Uterus (tissue), 4 donors: ENCODE results near the gene AGBL4. TPM values are rescaled to one million over a fixed set of nuclear protein-coding genes. Genes with fewer than 3 reads are reported as not detected.

Source experiments
- DNase-seq, 2 donors: peaks; one replicate each; pipeline ENCODE4 v3.0.0-alpha.2; 2019 to 2020
- H3K27ac ChIP-seq, 2 donors: fragments of 200-600 bp; sonication (generic); 1 replicate in 1 of 2; 2 replicates in 1 of 2; pipeline ENCODE4 v1.5.1; 2016 to 2018
- H3K27me3 ChIP-seq, 2 donors: fragments of 200-600 bp; sonication (generic); one replicate each; pipeline ENCODE4 v1.5.1; 2018 to 2019; ENCODE audit warnings: control low read depth in 1 of 2
- H3K36me3 ChIP-seq, 2 donors: fragments of 200-600 bp; sonication (generic); one replicate each; pipeline ENCODE4 v1.5.1; 2019; ENCODE audit warnings: control low read depth in 1 of 2
- H3K4me1 ChIP-seq, 2 donors: fragments of 200-600 bp; sonication (generic); one replicate each; pipeline ENCODE4 v1.5.1; 2018 to 2019; ENCODE audit warnings: control low read depth in 1 of 2
- H3K4me3 ChIP-seq, 2 donors: fragments of 200-600 bp; sonication (generic); 1 replicate in 1 of 2; 2 replicates in 1 of 2; pipeline ENCODE4 v1.5.1; 2018 to 2019; ENCODE audit warnings: mild to moderate bottlenecking in 1 of 2
- H3K9me3 ChIP-seq, 2 donors: fragments of 200-600 bp; sonication (generic); one replicate each; pipeline ENCODE4 v1.5.1; 2019; ENCODE audit warnings: control low read depth in 1 of 2
- CTCF ChIP-seq, 4 experiments: fragments of 200-600 bp in 2 of 4; fragments of 450-650 bp in 2 of 4; sonication (generic) in 2 of 4; IDR thresholded peaks; one replicate each; pipeline ENCODE4 v1.5.1; 2016 to 2019; ENCODE audit warnings: antibody characterized with exemption in 4 of 4, mild to moderate bottlenecking in 2 of 4, moderate library complexity in 1 of 4
- POLR2A ChIP-seq, 2 donors: fragments of 450-650 bp; IDR thresholded peaks; one replicate each; pipeline ENCODE4 v1.6.1; 2016; ENCODE audit warnings: antibody characterized with exemption in 2 of 2, mild to moderate bottlenecking in 1 of 2, moderate library complexity in 1 of 2
- intact Hi-C: fragments of 100-400 bp; cut with DNase I; formaldehyde crosslinking; loops from one replicate; pipeline ENCODE4 v1.15.1; 2023; ENCODE audit warnings: low total_unique reads
- total RNA-seq, 4 donors: library from RNA; depleted of rRNA in 3 of 4; stranded (reverse); fragments of >200 nt in 3 of 4; gene quantifications; one replicate each; pipeline versions ENCODE4 v1.1.0 to v1.2.4, GENCODE V29; 2014 to 2023
- donor health status: DM: yes; HTN: yes; CAD: no.

The AGBL4 gene
- total RNA-seq, 4 donors from 2014 or later = 0.85 to 1.9 TPM; not detected in 2

DNA sequence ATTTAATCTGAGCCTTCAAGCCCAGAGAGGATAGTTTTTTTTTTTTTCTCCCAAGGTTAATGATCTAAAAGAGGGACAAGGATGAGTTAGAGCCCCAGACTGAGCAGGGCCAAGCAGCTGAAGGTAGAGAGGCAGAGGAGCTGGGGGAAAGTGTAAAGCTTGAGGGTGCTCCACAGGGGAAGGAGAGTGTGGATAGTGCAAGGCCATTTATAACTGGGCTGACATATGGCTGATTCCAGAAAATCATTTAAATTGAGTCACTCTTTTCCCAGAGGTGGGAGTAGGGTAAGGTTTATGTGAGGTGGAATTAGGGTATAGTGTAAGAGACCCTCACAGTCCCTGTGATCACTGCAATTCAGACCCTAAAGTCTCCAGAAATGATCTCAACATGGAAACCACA, 1302.8 kb downstream of the AGBL4 start:
- H3K4me3 ChIP-seq = no peak overlapping the region
- H3K4me1 ChIP-seq = no peaks in the 10 kb centered on the region
- no peaks in the 10 kb centered on the region for H3K27me3 ChIP-seq
- H3K9me3 ChIP-seq = no peaks in the 10 kb centered on the region
- no peaks in the 10 kb centered on the region for H3K36me3 ChIP-seq
- intact Hi-C loops = no loop called here
- DNase-seq = no peak
- TF ChIP-seq CTCF (IDR thresholded peaks at IDR 0.05) (no peak), POLR2A (IDR thresholded peaks at IDR 0.05) (no peak)
- H3K27ac ChIP-seq = no peak overlapping the region

GRCh38 chr1:48718705-48719104, 1305.0 kb downstream of the AGBL4 start:
- intact Hi-C loops = no loop called here

DNA sequence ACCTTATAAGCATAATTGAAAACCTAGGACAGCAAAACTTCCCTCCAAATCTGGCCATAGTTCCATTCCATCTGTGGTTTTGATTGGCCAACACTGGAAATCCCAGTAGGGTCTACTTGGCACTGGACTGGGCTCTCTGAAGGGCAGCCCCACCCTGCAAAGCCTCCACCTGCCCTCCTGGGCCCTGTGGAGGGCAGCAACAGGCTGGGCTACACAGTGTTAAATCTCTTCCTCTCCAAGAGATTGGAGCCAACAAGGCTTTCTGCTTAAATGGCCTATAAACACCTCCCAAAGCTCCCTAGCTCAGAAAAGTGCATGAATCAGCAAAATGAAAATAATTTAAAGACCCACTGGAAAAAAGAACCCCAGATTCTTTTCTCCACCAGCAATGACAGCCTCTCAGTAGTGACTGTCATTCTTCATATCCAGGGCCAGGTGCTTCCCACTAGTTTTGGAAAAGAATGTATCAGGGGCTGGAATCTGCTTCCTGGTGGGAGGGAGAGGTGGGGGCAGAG, 1305.6 kb downstream of the AGBL4 start:
- Histone ChIP-seq H3K4me1 (no peaks in the 10 kb centered on the region), H3K36me3 (no peaks in the 10 kb centered on the region), H3K27ac (no peak overlapping the region), H3K4me3 (no peak overlapping the region), H3K27me3 (no peaks in the 10 kb centered on the region), H3K9me3 (no peaks in the 10 kb centered on the region)
- intact Hi-C loops = no loop called here
- DNase-seq = no peak
- TF ChIP-seq POLR2A (IDR thresholded peaks at IDR 0.05) = no peak
- no peak for TF ChIP-seq CTCF (IDR thresholded peaks at IDR 0.05)

More at GRCh38 chr1:48718705-48719104, 1305.0 kb downstream of the AGBL4 start:
- Histone ChIP-seq H3K36me3 (no peaks in the 10 kb centered on the region), H3K4me1 (no peaks in the 10 kb centered on the region), H3K27me3 (no peaks in the 10 kb centered on the region), H3K27ac (no peak overlapping the region), H3K4me3 (no peak overlapping the region), H3K9me3 (no peaks in the 10 kb centered on the region)
- TF ChIP-seq CTCF (IDR thresholded peaks at IDR 0.05) (no peak), POLR2A (IDR thresholded peaks at IDR 0.05) (no peak)
- no peak for DNase-seq

GRCh38 chr1:48717082-48717481, 1306.7 kb downstream of the AGBL4 start:
- intact Hi-C loops = no loop called here
- H3K4me1 ChIP-seq = no peaks in the 10 kb centered on the region

DNA sequence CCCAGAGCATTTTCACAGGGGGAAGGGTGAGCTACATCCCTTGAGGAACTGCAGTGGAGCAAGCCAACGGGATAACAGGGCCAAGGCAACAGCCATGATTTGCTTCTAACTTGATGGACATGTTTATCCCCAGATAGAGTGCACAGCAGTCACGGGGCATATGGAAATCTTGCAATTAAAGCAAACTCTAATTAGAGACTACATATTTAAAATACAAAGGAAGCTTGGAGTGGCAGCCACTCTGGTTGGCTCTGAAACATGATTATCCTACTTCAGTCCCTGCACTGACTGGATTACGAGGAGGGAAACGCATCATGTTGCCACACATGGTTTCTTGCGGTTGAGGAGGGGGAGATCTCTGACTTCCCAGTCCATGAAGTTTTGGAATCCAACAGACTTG, 1307.8 kb downstream of the AGBL4 start:
- Histone ChIP-seq H3K36me3 (no peaks in the 10 kb centered on the region), H3K27me3 (no peaks in the 10 kb centered on the region), H3K4me3 (no peak overlapping the region), H3K27ac (no peak overlapping the region), H3K9me3 (no peaks in the 10 kb centered on the region), H3K4me1 (no peaks in the 10 kb centered on the region)
- DNase-seq = no peak
- intact Hi-C loops = no loop called here
- TF ChIP-seq CTCF (IDR thresholded peaks at IDR 0.05) (no peak), POLR2A (IDR thresholded peaks at IDR 0.05) (no peak)

More at GRCh38 chr1:48717082-48717481, 1306.7 kb downstream of the AGBL4 start:
- Histone ChIP-seq H3K4me3 (no peak overlapping the region), H3K9me3 (no peaks in the 10 kb centered on the region), H3K27me3 (no peaks in the 10 kb centered on the region), H3K36me3 (no peaks in the 10 kb centered on the region), H3K27ac (no peak overlapping the region)
- DNase-seq = no peak
- no peak for TF ChIP-seq CTCF (IDR thresholded peaks at IDR 0.05)
- no peak for TF ChIP-seq POLR2A (IDR thresholded peaks at IDR 0.05)
